GM19328 (cell line): Measurements from ENCODE around the gene GNA15.
"Not testable (repeated sequence)": the region's sequence is repeated elsewhere in the genome, so short reads cannot be mapped to it uniquely, and the experiment has no call there.

Experiments
- ATAC-seq: cut with Tn5 transposase; IDR thresholded peaks from one replicate; pipeline ENCODE4 v1.9.1; 2021; ENCODE audit warnings: mild to moderate bottlenecking, moderate library complexity; ENCODE audit not compliant: unreplicated experiment

Gene GNA15

GRCh38 chr19:3188627-3189596 lies 53.1 kb downstream of the GNA15 start:
- no peak for ATAC-seq

DNA sequence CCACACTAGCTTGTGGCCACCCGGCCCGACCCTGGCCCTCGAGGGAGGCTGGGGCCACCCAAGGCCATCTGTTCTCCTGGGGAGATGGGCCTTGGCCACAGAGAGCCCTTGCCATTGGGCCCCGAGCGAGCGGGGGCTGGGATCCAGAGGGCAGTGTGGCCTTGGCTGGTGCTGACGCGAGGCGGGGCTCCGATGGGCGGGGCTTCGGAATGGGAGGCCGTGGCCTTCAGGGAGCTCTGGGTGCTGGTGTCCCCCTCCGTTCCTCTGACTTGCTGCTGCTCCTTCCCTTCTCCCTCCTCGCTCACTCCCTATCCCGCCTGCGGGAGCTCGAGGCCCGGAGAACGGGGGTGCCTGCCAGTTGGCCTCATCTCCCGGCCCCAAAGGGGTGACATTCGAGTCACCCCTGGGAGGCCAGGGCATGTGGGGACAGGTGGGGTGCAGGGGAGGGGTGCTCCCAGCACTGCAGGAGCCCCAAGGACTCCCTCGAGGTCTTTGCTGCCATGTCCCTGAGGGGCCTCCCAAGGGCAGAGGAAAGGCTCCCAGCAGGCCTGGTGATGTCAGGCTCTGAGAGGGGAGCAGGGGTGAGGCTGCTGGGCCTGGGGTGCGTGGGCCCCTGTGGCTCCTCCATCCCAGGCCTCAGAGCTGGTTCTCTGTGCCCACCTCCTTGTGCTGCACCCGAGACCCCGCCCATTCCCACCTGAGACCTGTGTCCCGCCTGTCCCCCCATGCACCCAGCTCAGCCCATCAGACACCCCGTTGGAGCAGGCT lies 54.1 kb downstream of the GNA15 start:
- ATAC-seq: no peak

DNA sequence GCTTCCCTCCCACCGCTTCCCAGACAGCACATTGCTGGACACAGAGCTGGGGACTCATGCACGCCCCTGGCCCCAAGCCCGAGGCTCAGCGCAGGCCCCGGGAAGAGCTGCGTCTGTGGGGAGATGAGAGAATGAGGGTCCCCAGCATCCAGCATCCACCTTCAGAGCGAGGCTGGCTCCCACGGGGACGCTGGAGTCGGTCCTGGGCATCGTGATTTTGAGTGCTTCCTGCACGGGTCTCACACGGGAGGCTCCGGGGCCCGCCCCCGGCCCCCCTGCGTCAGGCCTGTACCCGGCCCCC lies 54.6 kb downstream of the GNA15 start:
- no peak for ATAC-seq

- ATAC-seq: no peak
These were observed 55.3 kb downstream of the GNA15 start for GRCh38 chr19:3190921-3191805.

DNA sequence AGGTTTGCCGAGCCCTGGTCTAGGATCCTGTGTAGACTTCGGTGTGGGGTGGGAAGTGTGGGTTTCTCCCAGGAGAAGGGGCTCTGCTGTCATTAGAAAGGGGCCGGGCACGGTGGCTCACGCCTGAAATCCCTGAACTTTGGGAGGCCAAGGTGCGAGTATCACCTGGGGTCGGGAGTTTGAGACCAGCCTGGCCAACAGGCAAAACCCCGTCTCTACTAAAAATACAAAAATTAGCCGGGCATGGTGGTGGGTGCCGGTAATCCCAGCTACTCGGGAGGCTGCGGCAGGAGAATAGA lies 55.9 kb downstream of the GNA15 start:
- ATAC-seq: not testable (repeated sequence)

GRCh38 chr19:3192228-3192635 lies 56.4 kb downstream of the GNA15 start:
- ATAC-seq: no peak

- ATAC-seq: no peak
These were observed 56.9 kb downstream of the GNA15 start for GRCh38 chr19:3192684-3193083.

GRCh38 chr19:3193256-3194105 lies 57.6 kb downstream of the GNA15 start:
- no peak for ATAC-seq

DNA sequence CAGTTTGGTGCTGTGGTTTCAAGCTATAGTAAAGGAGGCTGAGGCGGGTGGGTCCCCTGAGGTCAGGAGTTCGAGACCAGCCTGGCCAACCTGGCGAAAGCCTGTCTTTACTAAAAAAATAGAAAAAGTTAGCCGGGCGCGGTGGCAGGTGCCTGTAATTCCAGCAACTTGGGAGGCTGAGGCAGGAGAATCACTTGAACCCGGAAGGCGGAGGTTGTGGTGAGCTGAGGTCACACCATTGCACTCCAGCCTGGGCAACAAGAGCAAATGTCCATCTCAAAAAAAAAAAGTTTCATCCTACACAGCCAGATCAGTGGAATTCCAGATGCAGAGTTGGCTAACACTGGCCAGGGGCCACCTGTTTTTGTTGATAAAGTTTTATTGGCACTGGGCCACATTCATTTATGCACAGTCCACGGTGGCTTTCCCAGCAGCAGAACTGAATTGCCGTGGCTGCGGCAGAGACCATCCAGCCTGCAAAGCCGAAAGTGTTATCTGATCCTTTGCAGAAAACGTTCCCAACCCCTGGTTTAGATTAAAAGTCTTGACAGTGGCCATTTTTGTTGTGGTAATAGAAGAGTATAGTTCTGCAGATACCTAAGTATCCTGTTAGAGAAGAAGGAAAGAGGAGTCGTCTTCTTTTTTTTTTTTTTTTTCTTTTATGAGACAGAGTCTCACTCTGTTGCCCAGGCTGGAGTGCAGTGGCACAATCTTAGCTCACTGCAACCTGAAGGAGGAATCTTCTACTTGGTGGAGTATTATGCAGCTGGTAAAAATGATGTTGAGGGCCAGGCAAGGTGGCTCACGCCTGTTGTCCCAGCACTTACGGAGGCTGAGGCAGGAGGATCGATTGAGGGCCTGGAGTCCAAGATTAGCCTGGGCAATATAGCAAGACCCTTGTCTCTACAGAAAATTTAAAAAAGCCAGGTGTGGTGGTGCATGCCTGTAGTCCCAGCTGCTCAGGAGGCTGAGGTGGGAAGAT lies 58.6 kb downstream of the GNA15 start:
- ATAC-seq: no peak

- no peak for ATAC-seq
These were observed 60.5 kb downstream of the GNA15 start for GRCh38 chr19:3196064-3196932.

DNA sequence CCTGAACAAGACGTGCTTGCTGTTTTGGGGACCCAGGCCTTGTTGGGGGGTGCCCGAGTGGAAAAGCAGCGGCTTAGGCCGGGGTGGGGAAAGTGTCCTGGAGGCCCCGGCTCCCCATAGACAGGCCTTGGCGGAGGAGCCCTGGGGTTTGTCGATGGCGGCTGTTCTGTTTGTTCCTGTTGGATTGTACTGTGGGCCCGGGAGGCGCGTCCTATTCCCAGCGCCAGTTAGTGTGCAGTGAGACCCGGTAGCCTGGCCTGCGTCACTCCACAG lies 61.0 kb downstream of the GNA15 start:
- no peak for ATAC-seq

GRCh38 chr19:3198901-3199700 lies 63.3 kb downstream of the GNA15 start:
- ATAC-seq: no peak

- no peak for ATAC-seq
These were observed 65.4 kb downstream of the GNA15 start for GRCh38 chr19:3201072-3201700.

DNA sequence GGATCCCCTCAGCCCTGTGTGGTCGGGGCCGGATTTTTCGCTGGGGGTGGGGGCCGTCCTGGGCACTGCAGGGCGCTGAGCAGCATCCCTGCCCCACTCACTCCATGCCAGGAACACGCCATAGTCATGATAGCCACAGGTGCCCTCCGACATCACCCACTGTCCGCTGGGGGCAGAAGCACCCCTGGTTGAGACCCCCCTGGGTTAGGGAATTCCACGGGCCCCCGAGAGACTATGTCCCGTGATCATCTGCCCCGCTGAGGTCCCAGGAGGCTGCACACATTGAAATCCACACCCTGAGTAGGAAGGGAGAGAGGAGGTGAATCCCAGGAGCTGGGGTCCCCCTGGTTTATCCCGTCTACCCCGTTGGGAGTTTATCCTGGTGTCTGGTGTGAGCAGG lies 66.1 kb downstream of the GNA15 start:
- ATAC-seq: no peak

GRCh38 chr19:3202346-3202745 lies 66.5 kb downstream of the GNA15 start:
- ATAC-seq: no peak

- not testable (repeated sequence) for ATAC-seq
These were observed 67.1 kb downstream of the GNA15 start for GRCh38 chr19:3202895-3203294.
